Measurements from ENCODE around the gene ATM. TPM values are rescaled to one million over a fixed set of nuclear protein-coding genes. Genes with fewer than 3 reads are reported as not detected.

Gene ATM
- total RNA-seq, 1 experiment from 2014 or later = 72.5 TPM

GRCh38 chr11:108218912-108219783 lies 3.7 kb upstream of the ATM start:
- CTCF ChIA-PET = no interaction called here
- H3K4me3 ChIP-seq (ENCODE audit: low read depth, low read length, poor library complexity, severe bottlenecking) = no peak overlapping the region
- H3K27me3 ChIP-seq (replicated peaks; ENCODE audit: insufficient read depth, low read depth, low read length, poor library complexity) = no peaks in the 10 kb centered on the region
- no peak for TF ChIP-seq CTCF (conservative IDR thresholded peaks at IDR 0.05; ENCODE audit: low read depth, low read length)
- no peak for TF ChIP-seq EZH2 (IDR thresholded peaks at IDR 0.05; ENCODE audit: borderline replicate concordance, low read depth, low read length, poor library complexity, severe bottlenecking)
- H3K9me3 ChIP-seq (ENCODE audit: low read depth, low read length, poor library complexity, severe bottlenecking) = no peaks in the 10 kb centered on the region
- H3K4me1 ChIP-seq (ENCODE audit: insufficient read depth, low read length, poor library complexity, severe bottlenecking) = peaks cover 27% of the 10 kb centered on the region
- H3K36me3 ChIP-seq (ENCODE audit: insufficient read depth, low read length, poor library complexity, severe bottlenecking) = no peaks in the 10 kb centered on the region
- POLR2A ChIA-PET (ENCODE audit: low non-redundant PET) = no interaction called here
- no peak overlapping the region for H3K27ac ChIP-seq (ENCODE audit: low read depth, low read length, poor library complexity, severe bottlenecking)
- BruUV-seq (replicated peaks) = no TSS peak
- intact Hi-C loops (cut with micrococcal nuclease; ENCODE audit: unreplicated experiment) = no loop called here
- peak; percentile 42 for DNase-seq (ENCODE audit: low spot score)

GRCh38 chr11:108220721-108221336 lies 2.0 kb upstream of the ATM start:
- H3K27ac ChIP-seq (ENCODE audit: low read depth, low read length, poor library complexity, severe bottlenecking) = peak overlapping the region; percentile 94

More at GRCh38 chr11:108220721-108221336, 2.0 kb upstream of the ATM start:
- intact Hi-C loops (cut with micrococcal nuclease; ENCODE audit: unreplicated experiment) = loop anchor here (5.0 to 10.0 kb wide), 3 partner anchors 246 to 446 kb away; partner anchors contain the start of genes C11orf65, DDX10 and POGLUT3
- Histone ChIP-seq H3K9me3 (ENCODE audit: low read depth, low read length, poor library complexity, severe bottlenecking) (no peaks in the 10 kb centered on the region), H3K36me3 (ENCODE audit: insufficient read depth, low read length, poor library complexity, severe bottlenecking) (no peaks in the 10 kb centered on the region), H3K4me3 (ENCODE audit: low read depth, low read length, poor library complexity, severe bottlenecking) (peak overlapping the region; percentile 81), H3K27me3 (replicated peaks; ENCODE audit: insufficient read depth, low read depth, low read length, poor library complexity) (no peaks in the 10 kb centered on the region), H3K4me1 (ENCODE audit: insufficient read depth, low read length, poor library complexity, severe bottlenecking) (peaks cover 41% of the 10 kb centered on the region)
- TF ChIP-seq EZH2 (IDR thresholded peaks at IDR 0.05; ENCODE audit: borderline replicate concordance, low read depth, low read length, poor library complexity, severe bottlenecking) (no peak), CTCF (conservative IDR thresholded peaks at IDR 0.05; ENCODE audit: low read depth, low read length) (peak; percentile 21; the same call in 1 of the 2 replicates)
- no TSS peak for BruUV-seq (replicated peaks)
- ChIA-PET CTCF (interaction anchor here (0.7 kb wide), 1 partner anchor 1650 kb away, joined by 3 read pairs; no protein-coding TSS in a partner anchor), POLR2A (ENCODE audit: low non-redundant PET) (no interaction called here)
- no peak for DNase-seq (ENCODE audit: low spot score)

Measured in A673 (cell line).